ENCODE data around the gene CEP55.
"Not testable (repeated sequence)": the region's sequence is repeated elsewhere in the genome, so short reads cannot be mapped to it uniquely, and the experiment has no call there.

CEP55 gene

DNA sequence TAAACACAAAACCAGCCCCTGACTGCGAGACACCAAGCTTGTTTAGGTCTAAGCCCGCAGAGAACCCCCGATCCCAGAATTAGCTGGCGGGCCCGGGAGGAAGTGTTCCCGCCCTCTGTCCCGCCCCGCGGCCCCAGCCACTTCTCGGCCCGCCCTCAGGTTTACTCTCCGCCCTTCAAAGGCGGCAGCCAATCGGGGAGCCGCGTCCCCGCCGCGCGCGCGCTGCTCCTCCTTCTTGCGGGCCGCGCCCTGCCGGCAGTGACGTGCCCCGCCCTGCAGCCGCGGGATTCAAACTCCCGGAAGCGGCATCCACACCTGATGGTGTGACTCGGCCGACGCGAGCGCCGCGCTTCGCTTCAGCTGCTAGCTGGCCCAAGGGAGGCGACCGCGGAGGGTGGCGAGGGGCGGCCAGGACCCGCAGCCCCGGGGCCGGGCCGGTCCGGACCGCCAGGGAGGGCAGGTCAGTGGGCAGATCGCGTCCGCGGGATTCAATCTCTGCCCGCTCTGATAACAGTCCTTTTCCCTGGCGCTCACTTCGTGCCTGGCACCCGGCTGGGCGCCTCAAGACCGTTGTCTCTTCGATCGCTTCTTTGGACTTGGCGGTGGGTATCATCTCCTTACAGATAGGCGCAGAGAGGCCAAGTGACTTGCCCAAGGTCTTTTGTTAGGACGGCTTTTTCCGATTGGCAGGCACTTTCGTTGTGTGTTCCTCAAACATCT is at the start of gene CEP55:
Gene CEP55 (plus strand): TSS at position 291 of the 720 bp plus-strand sequence. CDS start 3,440 bp downstream, outside the sequence.
- DNase-seq (ENCODE audit: low read depth in 1 of 2, low spot score in 1 of 2), result peak; percentile 90 to 93

DNA sequence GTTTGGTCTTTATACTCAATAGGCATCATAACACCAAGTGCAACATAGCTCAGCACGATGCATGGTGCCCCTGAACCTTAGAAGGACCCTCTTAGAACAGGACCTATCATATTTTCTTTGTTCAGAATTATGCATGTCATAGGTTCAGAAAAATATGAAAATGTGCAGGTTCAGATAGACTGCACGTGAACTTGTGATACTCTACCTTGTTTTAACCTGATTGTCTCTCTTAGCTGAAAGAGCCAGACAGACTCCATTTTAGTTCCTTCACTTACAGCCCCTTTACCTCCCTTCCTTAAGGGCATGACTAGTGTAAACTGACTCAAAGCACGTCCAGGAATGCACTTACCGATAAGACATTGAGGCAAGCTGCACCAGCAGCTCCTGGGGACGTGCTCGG is 49.4 kb upstream of the CEP55 start:
- no peak for DNase-seq (ENCODE audit: low read depth in 1 of 2, low spot score in 1 of 2)

DNA sequence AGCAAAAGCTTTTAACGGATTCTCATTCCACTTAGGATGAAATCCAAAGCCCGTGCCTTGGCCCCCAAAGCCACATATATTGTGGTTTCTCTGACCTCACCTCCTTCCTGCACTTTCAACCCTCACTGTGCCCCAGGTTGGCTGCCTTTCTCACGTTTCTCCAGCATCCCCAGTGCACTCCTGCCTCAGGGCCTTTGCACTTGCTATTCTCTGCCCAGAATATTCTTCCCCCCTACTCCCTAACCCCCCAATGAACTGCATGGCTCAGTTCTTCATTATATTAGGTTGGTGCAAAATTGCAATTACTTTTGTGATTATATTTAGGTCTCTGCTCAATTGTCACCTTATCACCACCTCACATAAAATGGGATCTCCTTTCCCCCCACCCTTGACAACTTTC is 48.4 kb upstream of the CEP55 start:
- DNase-seq (ENCODE audit: low read depth in 1 of 2, low spot score in 1 of 2), result no peak

DNA sequence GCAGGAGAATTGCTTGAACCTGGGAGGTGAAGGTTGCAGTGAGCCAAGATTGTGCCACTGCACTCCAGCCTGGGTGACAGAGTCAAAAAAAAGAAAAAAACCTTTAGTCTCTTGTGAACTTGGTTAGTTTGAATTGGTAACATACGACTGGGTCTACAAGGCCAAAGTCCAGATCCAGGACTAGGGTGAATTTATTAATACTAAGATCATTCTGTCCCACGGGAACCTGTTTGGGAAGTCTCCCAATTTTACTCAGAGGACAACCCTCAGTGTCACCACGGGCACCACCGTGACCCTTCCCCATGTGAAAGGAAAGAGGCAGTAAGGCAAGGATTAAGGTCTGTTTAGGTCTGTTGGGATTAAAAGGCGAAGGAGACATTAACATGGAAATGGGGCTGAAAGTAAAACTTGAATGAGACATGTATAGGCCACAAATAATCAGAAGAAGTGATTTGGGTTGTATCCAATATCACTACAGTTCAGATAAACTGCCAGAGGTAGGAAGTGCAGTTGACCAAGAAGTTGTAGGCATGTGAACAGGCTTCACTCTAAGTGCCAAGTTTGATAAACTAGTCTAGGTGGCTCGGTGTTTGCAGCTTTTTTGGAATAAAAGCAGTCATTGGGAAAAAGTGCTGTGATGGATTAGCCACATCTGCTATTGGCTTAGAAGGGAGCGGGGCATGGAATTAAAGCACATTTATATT is 45.0 kb upstream of the CEP55 start:
- DNase-seq (ENCODE audit: low read depth in 1 of 2, low spot score in 1 of 2), result no peak

DNA sequence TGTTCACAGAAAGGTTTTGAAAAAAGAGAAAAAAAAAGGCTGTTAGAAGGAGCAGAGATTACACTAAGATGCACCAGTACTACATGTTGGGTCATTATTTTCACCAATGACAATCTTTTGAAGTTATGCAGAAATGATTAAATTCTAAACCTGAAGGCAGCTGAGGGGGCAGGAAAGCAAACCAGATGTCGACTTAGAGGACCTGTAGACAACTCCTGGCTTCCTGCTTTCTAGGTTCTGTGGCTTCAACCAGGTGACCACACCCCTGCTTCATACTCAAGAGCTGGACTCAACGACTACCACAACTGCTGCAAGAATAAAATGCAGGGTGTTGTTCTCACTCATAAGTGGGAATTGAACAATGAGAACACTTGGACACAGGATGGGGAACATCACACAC is 44.3 kb upstream of the CEP55 start:
- DNase-seq (ENCODE audit: low read depth in 1 of 2, low spot score in 1 of 2), result no peak

DNA sequence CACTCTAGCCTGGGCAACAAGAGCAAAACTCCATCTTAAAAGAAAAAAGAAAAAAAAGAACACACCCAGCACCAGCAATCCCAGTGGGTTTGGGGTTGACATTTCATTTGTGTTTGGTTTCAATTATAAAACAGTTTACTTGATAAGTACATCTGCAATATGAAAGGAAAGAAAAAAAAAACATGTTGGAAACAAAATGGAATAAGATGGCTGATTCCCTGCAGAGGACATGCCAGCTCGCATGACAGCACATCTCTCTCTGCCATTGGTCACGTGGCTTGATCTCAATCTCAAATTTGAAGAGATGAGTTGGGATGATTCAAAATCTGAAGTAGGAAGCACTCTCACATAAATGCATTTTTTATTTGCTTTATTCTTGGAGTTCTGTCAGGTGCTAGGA is 42.3 kb upstream of the CEP55 start:
- DNase-seq (ENCODE audit: low read depth in 1 of 2, low spot score in 1 of 2), result no peak

DNA sequence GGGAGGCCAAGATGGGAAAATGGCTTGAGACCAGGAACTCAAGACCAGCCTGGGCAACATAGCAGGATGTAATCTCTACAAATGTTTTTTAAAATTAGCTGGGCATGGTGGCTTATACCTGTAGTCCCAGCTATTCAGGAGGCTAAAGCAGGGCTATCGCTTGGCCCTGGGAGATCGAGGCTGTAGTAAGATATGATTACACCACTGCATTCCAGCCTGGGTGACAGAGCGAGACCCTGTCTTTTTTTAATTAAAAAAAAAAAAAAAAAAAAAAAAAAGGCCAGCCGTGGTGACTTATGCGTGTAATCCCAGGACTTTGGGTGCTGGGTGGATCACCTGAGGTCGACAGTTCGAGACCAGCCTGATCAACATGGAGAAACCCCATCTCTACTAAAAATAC is 41.7 kb upstream of the CEP55 start:
- no peak for DNase-seq (ENCODE audit: low read depth in 1 of 2, low spot score in 1 of 2)

GRCh38 chr10:93456480-93456879 is 39.9 kb upstream of the CEP55 start:
- DNase-seq (ENCODE audit: low read depth in 1 of 2, low spot score in 1 of 2), result no peak

DNA sequence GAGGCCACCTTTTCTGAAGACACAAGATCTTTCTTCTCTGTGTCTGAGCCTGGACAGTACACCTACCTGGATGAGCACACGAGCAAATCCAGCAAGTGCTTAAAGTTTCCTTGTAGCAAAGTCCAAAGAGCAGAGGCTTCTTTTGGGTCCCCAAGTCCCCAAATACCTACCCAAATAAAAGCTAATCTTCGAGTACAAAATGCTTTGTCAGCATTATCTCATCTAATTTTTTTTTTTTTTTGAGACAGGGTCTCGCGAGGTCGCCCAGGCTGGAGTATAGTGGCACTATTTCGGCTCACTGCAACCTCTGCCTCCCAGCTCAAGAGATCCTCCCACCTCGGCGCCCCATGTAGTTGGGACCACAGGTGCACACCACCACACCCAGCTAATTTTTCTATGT is 38.9 kb upstream of the CEP55 start:
- no peak for DNase-seq (ENCODE audit: low read depth in 1 of 2, low spot score in 1 of 2)

DNA sequence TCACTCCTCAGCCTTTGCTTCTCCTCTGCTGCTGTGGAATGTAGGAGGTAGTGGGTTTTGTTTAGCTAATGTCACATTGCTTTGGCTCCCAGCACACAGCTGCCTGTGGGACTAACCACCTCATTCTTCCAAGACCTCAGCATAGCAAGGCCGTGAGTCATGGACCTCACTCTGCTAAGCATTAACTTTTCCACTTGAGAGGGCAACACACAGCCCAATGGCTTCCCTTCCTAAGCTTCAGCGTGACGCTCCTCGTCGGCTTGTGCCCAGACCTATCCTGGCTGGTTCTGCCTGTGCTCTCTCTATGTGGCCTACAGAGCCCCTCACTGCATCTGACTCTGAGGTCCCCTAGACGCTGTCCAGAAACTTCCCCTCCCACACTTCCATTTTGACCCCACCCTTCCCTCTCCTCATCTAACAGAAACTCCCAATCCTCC is 37.6 kb upstream of the CEP55 start:
- no peak for DNase-seq (ENCODE audit: low read depth in 1 of 2, low spot score in 1 of 2)

GRCh38 chr10:93459466-93459865 is 36.9 kb upstream of the CEP55 start:
- no peak for DNase-seq (ENCODE audit: low read depth in 1 of 2, low spot score in 1 of 2)

DNA sequence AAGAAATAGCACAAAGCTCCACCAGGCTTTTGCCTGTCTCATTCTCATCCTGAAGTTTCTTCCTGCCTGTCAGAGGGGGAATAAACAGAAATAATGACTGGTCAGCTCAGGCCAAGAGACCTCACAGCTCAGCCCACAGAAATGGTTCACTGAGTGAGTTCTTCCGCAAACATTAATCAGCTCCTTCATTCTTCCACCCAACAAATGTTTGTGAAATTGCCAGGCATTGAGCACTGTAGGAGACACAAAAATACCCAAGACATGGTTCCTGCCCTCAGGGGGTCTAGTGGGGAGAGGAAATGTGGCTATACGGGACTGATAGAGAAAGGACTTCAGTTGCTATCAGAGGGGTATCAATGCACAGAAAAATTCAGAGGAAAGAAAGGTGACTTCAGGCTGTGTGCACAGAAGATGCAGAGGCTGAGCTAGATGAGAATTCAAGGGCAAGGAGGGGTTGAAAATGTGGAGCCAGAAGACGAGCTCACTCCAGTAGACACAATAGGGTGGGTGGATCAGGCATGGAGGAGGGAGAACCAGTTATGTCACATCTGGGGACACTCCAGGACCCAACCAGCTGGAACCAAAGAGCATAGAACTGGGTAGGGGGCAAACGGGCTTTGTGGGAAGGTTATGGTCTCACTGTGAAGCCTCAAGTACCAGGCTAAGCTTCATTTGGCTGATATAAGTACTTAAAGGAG is 35.2 kb upstream of the CEP55 start:
- DNase-seq (ENCODE audit: low read depth in 1 of 2, low spot score in 1 of 2), result no peak

DNA sequence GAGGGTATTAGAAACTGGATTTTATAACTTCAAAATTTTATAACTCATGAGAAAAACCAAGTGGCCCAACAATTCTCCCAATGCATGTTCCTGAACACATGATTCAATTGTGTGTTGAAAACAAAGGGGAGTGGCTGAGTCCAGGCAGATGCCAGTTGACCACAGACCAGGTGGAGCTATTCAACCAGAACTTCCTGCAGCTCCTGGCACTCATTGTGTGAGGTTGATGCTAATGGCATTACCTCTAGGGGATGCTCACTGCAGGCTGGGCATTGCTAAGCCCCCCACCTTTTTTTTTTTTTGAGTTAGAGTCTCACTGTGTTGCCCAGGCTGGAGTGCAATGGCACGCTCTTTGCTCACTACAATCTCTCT is 34.6 kb upstream of the CEP55 start:
- DNase-seq (ENCODE audit: low read depth in 1 of 2, low spot score in 1 of 2), result no peak

- DNase-seq (ENCODE audit: low read depth in 1 of 2, low spot score in 1 of 2), result no peak
These were observed 34.0 kb upstream of the CEP55 start for GRCh38 chr10:93462371-93462770.

DNA sequence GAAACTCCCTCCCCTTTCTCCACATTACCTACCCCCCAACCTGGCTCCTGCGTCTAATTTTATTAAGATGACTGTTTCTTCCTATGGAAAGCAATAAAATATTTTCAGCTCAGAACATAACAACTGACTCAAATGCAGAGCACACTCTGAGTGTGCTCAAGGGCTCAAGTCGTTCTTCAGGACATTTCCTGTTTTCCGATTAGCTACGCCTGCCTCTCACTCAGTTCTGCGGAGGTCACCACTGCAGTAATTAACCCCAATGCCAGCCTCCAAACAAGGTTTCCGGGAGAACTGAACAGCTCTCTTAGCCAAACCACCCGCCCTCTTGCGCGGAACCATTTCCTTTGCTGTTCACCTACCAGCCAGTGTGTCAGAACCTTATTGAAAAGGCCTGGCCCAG is 33.5 kb upstream of the CEP55 start:
- DNase-seq (ENCODE audit: low read depth in 1 of 2, low spot score in 1 of 2), result no peak

GRCh38 chr10:93463723-93464476 is 32.5 kb upstream of the CEP55 start:
- no peak for DNase-seq (ENCODE audit: low read depth in 1 of 2, low spot score in 1 of 2)

- no peak for DNase-seq (ENCODE audit: low read depth in 1 of 2, low spot score in 1 of 2)
These were observed 31.5 kb upstream of the CEP55 start for GRCh38 chr10:93464776-93465388.

DNA sequence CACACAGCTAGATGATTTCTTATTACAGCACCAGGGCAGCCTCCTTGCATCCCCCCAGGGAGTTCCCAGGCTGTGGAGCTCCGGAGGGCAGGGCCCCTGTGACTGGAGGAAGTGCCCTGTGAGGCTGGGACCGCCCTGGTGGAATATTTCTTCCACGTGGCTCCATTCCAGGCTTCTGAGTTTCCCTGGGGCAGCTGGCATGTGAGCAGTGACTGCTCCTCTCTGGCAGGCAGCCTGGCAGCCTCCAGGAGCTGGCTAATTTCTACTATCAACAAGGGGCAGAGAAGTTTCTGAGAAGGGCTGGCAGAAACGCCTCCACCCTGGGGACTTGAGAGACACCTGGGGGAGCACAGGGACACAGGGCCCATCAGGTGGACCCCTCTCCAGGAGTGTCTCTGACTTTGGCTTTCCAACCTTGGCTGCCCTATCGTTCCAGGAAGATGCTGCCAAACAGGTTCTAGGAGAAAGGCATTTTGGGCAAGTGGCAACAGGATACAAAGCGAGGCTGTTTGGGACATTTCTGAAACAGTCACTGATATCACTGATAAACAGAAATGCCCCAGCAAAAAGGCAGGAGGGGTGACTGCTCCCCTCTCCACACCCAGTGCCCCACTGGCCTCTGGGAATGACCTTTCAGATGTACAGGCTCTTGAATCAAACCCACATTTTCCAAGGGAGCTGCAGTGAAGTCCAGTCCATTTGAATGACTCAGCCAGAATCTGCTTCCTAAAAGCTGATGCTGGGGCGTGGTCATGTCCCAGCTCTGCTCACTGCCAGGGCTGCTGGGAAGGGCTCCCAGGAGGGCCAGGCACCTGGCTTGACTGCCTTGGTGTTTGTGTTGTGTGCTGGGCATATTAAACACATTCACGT is 30.4 kb upstream of the CEP55 start:
- no peak for DNase-seq (ENCODE audit: low read depth in 1 of 2, low spot score in 1 of 2)

DNA sequence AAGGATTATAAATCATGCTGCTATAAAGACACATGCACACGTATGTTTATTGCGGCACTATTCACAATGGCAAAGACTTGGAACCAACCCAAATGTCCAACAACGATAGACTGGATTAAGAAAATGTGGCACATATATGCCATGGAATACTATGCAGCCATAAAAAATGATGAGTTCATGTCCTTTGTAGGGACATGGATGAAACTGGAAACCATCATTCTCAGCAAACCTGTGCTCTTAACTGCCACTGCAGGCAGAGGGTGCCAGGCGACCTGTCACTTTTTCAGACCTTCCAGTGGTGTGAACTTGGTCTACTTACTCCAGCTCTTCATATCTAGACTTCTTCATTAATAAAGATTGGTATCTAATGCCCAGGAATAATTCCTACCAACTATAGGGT is 28.8 kb upstream of the CEP55 start:
- not testable (repeated sequence) for DNase-seq (ENCODE audit: low read depth in 1 of 2, low spot score in 1 of 2)
